NOMO-1 treated with DMSO at 0.1 percent for 48 hours (cell line): Measurements from ENCODE around the gene ROMO1.

ENCODE experiments used
- DNase-seq: peaks from one replicate; lab custom pipeline; 2025; ENCODE audit not compliant: unreplicated experiment; lab: John Stamatoyannopoulos, UW

Gene ROMO1

DNA sequence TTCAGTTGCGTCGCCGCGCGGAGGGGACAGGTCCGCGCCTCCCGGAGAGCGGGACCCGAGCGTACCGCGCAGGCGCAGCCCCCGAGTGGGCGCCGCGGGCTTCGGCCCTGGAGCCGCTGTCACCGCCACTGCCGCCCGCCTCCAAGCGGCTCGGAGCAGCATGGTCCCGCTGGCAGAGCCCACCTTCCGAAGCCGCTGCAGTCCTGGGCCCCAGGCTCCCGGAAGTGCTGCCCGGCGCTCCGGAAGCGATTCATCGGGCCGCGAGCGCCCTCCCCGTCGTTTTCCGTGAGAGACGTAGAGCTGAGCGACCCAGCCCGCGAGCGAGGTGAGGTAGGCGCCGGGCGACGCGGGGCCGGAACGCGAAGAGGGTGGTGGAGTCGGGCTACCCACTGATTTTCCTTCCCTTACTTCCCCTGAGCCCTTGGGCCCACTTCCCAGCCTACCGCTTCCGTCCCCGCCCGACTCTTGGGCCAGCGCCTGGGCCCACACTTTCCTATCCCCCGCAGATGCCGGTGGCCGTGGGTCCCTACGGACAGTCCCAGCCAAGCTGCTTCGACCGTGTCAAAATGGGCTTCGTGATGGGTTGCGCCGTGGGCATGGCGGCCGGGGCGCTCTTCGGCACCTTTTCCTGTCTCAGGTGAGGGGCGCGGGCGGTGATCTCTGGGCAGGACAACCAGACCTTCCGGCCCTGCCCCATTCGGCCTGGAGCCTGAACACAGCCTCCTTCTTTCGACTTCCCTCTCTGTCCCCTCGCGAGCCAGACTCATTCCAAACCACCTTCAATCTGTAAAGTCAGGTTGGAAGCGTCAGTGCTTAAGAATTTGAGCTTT lies at the start of gene ROMO1, which contains the start of gene NFS1:
TSS of gene ROMO1 (plus strand) at position 279 of the 830 bp plus-strand sequence. CDS start at position 507, 228 bp downstream.
TSS of gene NFS1 (minus strand) at position 226 of the 830 bp plus-strand sequence. CDS start at position 162, 64 bp downstream.
- peak; percentile 83 for DNase-seq

DNA sequence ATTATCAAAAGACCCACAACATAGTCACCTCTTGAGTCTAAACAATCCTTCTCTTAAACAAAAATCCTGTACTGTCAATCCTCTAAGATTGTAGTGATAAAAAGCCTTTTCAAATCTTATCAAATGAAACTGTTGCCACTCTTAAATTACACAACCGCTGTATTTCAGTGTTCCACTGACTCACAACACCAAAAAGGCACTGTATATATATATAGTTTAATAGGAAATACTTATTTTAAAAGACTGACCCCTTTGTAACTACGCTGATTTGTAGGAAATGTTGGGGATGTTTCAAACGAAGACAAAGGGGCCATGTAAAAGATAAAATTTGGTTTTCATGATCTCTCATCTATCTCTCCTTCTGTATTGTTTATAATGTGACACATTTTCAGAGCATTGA lies 48.6 kb upstream of the ROMO1 start:
- no peak for DNase-seq

DNA sequence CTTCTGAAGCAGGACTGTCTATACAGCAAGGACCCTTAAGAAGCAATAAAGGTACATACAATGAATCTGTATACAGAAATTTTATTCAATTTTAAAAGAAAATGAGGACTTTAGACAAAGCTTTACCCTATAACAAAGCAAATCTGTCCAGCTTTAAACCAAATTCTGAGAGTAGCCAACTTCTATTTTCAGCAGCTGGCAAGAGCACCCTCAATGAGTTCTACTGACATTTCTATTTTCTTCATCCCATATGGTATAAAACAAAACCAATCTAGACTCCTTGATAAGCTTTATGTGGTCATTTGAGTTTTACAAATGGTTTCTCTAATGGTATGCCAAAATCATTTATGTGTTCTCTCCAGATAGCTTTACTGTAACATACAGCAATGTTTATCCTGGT lies 47.2 kb upstream of the ROMO1 start:
- DNase-seq: no peak

DNA sequence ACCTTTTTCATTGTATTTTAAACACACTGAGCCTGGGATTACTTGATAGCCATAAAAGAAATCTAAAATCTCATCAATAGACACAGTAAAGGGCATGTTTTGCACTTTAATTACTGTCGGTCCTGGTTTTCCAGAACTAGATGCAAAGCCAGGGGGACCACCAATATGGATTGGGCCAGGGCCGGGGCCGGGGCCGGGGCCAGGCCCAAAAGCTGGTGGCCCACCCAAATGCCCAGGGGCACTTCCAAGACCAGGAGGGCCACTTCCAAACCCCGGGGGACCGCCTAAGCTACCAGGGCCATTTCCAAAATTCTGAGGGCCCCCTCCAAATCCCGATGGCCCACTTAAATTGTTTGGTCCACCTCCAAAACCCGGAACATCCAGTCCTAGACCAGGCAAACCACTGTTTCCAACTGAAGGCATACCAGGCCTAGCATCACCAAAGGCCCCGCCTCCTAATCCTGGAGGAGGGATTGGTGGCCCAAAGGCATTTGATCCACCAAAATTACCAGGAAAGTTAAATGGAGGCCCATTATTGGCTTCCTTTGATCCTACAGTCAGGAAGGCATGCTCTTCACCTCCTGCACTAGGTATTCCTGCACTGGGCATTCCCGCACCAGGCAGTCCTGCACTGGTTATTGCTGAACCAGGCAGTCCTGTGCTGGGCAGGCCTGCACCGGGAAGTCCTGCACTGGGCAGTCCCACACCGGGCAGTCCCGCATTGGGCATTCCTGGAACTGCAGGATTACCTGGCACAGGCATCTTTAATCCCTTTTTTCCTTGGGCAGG lies 46.4 kb upstream of the ROMO1 start:
- DNase-seq: no peak

DNA sequence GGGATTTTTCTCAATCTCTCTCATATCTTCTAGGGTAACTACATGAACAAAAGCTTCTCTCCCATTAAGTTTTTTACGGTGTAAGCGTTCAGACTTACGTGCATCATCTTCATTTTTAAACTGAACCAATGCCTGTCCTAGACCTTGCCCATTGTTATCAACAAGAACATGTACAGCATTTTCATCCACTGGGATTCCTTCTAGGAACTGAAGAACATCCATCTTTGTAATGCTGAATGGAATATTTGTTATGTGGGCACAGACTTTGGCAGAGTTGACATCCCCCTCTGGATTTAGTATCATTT lies 45.8 kb upstream of the ROMO1 start:
- no peak for DNase-seq

DNA sequence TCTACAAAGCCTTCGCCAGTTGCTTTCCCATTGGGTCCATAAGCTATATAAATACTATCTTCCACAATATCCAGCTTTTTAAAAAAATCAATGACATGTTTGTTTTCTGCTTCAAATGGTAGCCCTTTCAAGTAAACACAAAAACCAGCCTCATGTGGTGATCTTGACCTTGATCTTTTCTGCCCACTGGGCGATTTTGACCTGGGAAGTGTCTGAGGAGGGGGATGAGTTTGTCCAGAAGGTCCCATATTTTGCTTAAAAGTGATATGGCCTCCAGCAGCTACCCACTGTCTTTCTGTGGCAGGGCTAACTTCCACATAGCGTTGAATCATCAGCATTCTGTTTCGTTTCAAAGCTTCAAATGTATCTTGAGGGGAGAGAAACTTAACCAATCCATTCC lies 45.3 kb upstream of the ROMO1 start:
- no peak for DNase-seq

DNA sequence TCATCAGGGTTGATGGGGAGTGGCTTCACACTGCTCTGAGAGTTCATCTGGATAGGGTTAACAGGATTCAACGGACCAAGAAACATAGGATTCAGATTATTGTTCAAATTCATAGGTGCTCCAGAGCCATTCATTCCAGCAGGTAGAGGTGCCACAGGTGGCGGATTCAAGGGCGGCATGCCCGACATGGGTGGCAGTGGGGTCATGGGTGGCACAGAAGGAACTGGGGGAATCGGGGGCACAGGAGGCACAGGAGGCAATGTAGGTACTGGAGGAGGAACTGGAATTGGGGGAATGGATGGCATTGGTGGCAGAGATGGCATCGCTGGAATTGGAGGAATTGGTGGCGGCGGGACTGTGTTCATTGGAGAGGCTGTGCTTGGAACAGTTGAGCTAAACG lies 44.8 kb upstream of the ROMO1 start:
- no peak for DNase-seq

DNA sequence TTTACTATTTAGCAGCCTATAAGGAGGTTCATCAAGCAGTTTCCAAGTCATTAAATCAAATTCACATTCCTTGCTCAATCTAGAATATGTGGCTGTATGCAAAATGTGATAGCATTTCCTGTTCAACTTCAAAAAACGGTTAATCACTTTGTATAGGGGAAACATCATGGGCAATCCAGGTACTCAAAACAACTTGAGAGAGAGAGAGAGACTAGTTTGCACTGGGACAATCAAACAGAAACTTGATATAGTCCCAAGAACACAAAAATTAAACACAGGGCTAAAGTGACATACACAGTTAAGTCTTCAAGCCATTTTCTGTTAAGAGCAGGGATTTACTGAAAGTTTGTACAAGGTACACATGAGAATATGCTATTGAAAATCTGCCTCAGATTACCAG lies 41.9 kb upstream of the ROMO1 start:
- no peak for DNase-seq

DNA sequence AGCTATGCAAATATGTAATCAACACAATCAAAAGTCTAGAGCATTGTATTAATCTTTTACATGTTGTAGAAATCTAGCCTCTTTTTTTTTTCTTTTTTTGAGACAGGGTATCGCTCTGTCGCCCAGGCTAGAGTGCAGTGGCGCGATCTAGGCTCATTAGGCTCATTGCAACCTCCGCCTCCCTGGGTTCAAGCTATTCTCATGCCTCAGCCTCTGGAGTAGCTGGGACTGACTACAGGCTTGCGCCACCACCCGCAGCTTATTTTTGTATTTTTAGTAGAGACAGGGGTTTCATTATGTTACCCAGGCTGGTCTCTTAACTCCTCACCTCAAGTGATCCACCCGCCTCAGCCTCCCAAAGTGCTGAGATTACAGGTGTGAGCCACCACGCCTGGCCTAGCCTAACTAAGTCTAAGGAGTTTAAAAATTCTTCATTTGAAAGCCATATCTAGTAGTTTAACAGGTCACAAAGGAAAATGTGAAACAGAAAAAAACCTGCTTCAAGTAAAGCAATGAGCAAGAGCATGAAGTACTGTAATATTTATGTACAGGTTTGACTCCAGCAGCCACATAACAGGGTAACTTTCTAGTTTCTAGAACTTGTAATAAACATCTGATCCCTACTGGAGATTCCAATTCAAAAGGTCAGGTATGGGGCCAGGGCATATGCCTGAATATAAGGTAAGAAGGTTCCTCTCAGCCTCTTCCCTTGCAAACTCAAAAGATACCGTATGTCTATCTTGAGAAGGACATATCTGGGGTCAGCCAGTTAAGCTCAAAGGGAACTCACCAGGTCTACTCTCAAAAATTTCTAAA lies 38.9 kb upstream of the ROMO1 start:
- no peak for DNase-seq

DNA sequence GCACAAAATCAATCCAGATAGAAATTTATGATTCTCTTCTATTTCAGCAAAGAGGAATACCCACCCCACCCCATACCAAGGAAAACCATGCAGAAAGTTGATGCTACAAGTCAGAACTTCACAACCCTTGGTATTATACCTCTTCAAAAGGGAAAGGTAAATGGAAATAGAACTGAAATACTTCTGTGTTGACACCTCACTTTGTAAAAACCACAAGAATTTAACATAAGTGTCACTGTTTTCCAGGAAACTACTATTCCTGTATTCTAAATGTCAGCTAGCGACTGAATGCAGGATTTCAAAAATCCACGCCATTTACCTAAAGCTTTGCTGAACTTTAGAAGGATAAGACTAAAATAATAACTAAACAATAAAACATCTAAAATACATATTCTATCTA lies 38.2 kb upstream of the ROMO1 start:
- no peak for DNase-seq

DNA sequence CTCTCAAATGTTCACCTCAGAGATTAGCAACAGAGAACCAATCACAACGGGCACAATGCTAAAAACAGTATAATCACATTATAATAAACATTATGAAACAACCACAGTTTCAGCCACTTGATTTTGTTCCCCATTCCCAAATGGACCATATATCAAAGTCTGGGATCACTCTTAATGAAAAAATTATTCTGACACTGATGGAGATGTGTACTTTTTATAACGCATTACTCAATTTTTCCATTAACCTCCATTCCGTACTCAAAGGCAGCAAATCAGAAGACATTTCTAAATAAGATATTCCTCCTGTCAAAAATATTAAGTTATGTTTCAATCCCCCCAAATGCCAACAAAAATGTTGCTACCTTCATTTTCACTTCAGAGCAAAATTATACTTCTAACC lies 37.3 kb upstream of the ROMO1 start:
- DNase-seq: no peak

DNA sequence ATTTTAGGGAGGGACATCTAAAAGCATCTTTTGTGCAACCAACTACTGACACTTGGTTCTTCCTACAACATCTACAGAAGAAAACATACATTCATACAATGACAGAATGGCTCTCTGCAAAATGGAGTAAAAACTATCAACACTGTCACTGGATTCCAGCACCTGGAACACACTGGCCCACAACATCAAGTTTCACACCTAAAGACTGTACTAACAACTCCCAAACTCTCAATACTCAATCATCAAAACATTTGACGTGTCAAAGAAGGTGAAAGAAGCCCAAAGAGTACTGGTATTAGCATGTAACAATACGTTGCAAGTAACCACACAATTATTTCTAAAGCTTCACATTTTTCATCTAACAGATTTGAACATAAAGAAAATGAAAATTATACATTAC lies 36.7 kb upstream of the ROMO1 start:
- DNase-seq: no peak

DNA sequence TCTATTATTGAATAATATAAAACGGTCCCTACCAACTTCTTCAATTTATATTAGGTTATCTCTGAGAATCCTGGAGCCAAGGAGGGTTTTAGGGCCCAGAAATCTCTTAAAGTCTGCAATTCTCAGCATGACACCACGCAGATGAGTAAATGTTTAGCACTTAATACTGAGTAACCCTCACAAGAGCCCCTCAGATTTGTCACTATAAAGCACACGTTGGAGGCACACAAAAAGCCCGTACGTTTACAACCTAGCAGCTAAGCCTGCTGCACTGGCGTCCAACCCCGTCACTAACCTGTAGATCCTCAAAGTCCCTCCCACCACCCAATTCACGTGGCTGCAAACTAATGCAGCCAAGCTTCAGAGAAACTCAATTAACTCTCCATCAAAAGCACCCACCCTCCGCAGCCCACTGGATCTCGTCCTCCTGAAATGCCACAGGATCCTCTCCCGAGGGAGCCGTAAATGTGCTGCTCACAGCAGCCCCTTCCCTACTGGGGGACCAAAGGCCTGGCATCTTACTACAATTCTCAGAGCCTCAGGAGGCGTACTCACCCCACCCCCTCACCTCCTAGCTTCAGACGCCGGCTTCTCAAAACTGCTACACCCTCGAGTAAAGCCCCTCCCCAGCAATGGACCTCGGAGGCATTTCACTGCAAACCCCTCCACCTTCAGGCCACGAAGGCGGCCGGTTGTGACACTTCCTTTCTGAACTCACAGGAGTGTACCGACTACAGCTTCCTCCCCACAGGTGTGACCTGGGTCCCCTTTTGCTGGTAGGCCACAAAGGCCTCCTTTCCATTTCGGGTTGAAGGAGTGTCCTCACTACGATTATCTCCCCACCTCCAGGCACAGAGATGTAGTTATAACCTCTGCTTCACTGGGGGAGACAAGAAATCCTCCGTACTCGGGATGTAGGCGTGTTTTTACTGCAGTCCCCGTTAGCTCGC lies 35.4 kb upstream of the ROMO1 start:
- peak; percentile 50 for DNase-seq

DNA sequence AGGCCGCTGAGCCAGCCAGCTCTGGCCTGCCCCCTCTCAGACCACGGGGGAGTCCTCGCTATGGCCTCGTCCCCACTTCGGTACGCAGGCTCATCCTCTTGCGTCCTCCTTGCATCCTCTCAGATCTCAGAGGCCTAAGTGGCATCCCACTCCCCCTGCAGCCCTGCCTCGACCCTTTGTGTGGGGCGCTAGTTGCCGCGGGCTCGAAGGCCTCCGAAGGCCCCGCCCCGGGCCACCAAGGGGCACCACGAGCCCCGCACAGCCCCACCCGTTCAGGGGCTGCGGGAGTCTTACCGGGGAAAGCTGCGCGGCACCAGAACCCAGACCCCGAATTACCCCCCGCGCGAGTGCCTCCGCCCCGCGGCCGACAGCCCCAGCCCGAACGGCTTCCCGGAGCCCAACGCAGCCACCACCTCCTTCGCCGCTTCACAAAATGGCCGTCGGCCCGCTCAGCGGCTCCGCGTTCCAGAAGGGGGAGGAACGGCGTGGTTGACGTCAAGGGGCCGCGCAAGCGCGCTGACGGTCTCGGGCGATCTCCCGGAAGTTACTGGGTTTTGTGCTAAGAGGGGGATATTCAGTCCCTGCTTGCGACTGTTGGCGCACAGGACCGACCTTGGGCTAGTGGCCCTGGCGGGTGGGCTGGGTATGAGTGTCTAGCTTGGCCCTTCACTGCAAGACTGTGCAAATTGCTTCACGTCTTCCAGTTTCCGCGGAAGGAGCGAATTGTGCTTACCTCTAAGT lies 34.6 kb upstream of the ROMO1 start, which contains the start of the genes CPNE1 and RBM12:
TSS of gene CPNE1 (minus strand) at position 435 of the 741 bp plus-strand sequence. CDS start 31,977 bp downstream, outside the sequence.
TSS of gene RBM12 (minus strand) at position 435 of the 741 bp plus-strand sequence. CDS start 9,578 bp downstream, outside the sequence.
- DNase-seq: peak; percentile 91

DNA sequence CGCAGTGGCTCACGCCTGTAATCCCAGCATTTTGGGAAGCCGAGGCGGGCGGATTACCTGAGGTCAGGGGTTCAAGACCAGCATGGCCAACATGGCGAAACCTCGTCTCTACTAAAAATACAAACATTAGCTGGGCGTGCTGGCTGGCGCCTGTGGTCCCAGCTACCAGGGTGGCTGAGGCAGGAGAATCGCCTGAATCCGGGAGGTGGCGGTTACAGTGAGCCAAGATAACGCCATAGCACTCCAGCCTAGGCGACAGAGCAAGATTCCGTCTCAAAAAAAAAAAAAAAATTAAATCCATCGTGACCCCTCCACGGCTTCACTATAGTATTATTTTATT lies 33.3 kb upstream of the ROMO1 start:
- DNase-seq: no peak

DNA sequence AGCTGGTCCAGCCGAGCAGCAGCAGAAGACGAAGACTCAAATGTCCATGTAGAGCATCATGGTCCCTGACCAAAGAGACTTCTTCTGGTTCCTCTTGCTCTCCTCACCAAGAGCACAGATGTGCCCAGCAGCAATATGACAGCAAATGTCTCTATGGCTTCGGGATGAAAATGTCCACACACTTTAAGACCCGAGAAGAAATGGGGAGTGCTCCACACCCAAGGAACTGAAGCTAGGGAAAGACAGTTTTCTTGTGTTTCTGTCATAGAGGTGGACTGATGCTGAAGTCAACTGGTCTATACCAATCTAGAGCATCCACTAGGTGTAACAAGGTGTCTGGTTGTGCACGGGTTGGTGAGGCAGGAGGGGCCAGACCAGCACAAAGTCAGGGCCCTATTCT lies 30.0 kb upstream of the ROMO1 start:
- DNase-seq: no peak

DNA sequence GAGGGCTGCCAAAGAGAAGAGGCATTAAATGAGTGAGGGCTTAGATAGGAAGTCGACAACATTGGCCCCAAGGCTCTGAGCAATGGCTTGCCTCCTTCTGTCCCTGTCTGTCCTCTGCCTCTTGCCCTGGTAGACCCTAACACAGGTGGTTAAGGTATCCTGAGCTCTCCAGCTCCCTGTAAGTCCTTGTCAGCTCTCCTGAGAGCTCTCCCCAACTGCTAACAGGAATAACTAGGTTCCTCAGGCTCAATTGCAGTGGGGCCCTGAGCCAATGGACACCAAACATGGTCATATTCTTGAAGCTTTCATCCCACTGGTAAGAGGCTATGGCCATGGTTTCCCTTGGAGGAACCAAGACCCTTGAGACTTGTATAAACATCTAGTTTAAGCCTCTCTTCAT lies 29.5 kb upstream of the ROMO1 start:
- no peak for DNase-seq

DNA sequence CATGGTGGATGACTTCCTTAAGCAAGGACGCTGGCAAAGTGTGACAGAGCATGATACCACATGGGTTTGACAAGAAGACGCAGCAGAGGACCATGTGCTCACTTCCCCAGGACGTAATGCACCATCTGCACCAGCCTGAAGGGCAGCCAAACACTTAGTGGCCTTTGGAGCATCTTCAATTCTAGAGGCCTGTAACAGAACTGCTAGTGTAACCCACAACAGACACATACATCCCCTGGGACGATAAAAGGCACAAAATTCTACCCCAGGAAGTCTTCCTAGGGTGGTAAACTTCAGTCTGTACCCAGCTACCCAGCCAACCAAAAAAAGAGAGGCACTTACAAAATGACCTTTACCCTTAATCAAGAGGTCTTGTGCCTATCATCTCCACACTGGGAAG lies 25.3 kb upstream of the ROMO1 start:
- DNase-seq: no peak

DNA sequence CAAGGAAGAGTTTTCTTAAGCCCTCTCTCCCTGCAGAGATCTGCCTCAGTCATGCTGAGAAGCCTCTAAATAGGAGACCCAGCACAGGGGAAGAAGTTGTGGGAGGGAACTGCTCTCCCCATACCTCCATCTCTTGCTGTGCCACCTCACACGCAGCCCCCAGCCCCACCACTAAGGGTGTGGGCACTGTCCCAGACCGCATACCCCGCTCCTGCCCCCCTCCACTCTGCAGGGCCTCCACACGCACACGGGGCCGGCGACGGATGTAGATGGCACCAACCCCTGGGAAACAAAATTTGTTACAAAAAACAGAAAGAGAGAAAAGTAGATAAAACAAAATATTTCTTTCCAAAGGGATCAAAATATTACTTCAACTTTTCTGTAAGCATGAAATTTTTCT lies 24.3 kb upstream of the ROMO1 start:
- no peak for DNase-seq
